ENCODE results near the gene PRPF40B. TPM values are rescaled to one million over a fixed set of nuclear protein-coding genes. Genes with fewer than 3 reads are reported as not detected.

Gene PRPF40B
- polyA plus RNA-seq, 10 donors, result 10.9 to 18.1 (median 12.5) TPM

- no peak for DNase-seq
These were observed 60.4 kb downstream of the PRPF40B start for GRCh38 chr12:49683599-49684309.

- DNase-seq, result no peak
These were observed 61.0 kb downstream of the PRPF40B start for GRCh38 chr12:49684310-49684854.

GRCh38 chr12:49687941-49688340 is 64.6 kb downstream of the PRPF40B start:
- no peak for DNase-seq

- DNase-seq, result no peak
These were observed 65.9 kb downstream of the PRPF40B start for GRCh38 chr12:49689237-49689636.

- no peak for DNase-seq
These were observed 66.4 kb downstream of the PRPF40B start for GRCh38 chr12:49689785-49690184.

- no peak for DNase-seq
These were observed 69.5 kb downstream of the PRPF40B start for GRCh38 chr12:49692851-49693250.

- DNase-seq, result no peak
These were observed 70.6 kb downstream of the PRPF40B start for GRCh38 chr12:49693931-49694444.

Other genes with a start within 250 kb of the PRPF40B start
- 1 to 10 TPM in 9 of 10 donors, under 1 TPM in 1; 0.63 to 2.7 (median 1.4) TPM for gene KCNH3, start 84.5 kb upstream of the PRPF40B start, polyA plus RNA-seq (ENCODE audit: insufficient read length in 10 of 10)
- 10 to 100 TPM; 45.8 to 61.2 (median 55.2) TPM for gene MCRS1, start 55.4 kb upstream of the PRPF40B start, polyA plus RNA-seq (ENCODE audit: insufficient read length in 10 of 10)
- 1 to 10 TPM in 5 of 10 donors, under 1 TPM in 5; 0.54 to 2.9 (median 1.1) TPM for gene FAM186B, start 17.9 kb upstream of the PRPF40B start, polyA plus RNA-seq (ENCODE audit: insufficient read length in 10 of 10)
- gene FMNL3, start 83.8 kb downstream of the PRPF40B start, polyA plus RNA-seq (ENCODE audit: insufficient read length in 10 of 10), result 10 to 100 TPM; 22.4 to 37.9 (median 26.4) TPM
- 100 to 1,000 TPM; 238 to 318 (median 275) TPM for gene TMBIM6, start 118.0 kb downstream of the PRPF40B start, polyA plus RNA-seq (ENCODE audit: insufficient read length in 10 of 10)
- 10 to 100 TPM; 28.5 to 38.6 (median 32.4) TPM for gene NCKAP5L, start 204.9 kb downstream of the PRPF40B start, polyA plus RNA-seq (ENCODE audit: insufficient read length in 10 of 10)
- 1 to 10 TPM; 4.2 to 6.2 (median 4.9) TPM for gene BCDIN3D, start 219.5 kb downstream of the PRPF40B start, polyA plus RNA-seq (ENCODE audit: insufficient read length in 10 of 10)

Data from muscle of back (tissue), 11 donors.